ENCODE measurements around the gene SPEG.

- TF ChIP-seq CTCF (IDR thresholded peaks at IDR 0.05; ENCODE audit: low read depth, low read length, poor library complexity, severe bottlenecking): no peak
- TF ChIP-seq EZH2phosphoT487 (IDR thresholded peaks at IDR 0.05; ENCODE audit: borderline replicate concordance, low read length): no peak
Measured at GRCh38 chr2:219447242-219448098, 12.8 kb downstream of the SPEG start.

Data from DOHH2 (cell line).